Esophagus mucosa (tissue), 1 donor: Measurements from ENCODE around the gene PNMA6F. TPM values are rescaled to one million over a fixed set of nuclear protein-coding genes. Genes with fewer than 3 reads are reported as not detected.

Source experiments
- ATAC-seq: fragments of 200-7000 bp; cut with Tn5 transposase; one replicate; pipeline ENCODE4 v1.9.1; 2020
- total RNA-seq: library from RNA; stranded (reverse); gene quantifications from one replicate; pipeline ENCODE4 v1.2.4, GENCODE V29; 2023
- donor health status: DM: yes; HTN: yes; CAD: no.

Gene PNMA6F
- not detected for total RNA-seq

DNA sequence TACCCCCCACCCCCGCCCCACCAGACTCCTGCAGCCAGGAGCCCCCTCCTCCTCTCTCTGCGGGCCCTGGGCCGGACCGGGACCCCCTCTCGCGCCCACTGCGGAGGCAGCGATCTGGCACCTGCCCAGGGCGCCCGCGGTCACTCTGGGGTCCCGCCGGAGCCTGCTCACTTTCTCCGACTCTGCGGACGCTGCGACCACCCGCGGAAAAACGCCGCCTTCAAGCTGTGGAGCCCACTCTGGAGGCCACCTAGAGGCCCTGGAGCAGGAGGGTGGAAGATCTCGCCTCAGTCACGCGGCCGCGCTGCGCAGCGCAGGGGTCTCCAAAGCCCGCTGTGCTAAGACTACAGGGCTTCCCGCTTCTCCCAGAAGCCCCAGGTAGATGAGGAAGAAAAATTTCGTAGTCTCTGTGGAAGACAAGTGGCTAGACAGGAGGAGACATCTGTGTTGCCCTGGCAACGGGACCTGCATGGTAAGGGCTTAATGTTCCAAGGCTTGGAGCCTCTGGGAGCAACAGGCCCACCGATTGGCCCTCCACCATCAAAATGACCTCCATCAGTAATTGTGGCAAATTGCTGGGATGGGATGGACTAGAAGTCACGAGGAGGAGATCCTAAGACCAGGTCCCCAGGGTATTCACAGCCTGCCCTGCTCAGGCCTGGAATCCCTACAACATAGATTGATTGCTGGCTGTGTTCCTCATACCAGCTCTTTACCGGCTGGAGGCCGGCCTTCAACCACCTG, at the start of gene PNMA6F:
Gene PNMA6F (minus strand): TSS at position 387 of the 744 bp plus-strand sequence. CDS start 1,093 bp downstream, outside the sequence.
- ATAC-seq: no peak

DNA sequence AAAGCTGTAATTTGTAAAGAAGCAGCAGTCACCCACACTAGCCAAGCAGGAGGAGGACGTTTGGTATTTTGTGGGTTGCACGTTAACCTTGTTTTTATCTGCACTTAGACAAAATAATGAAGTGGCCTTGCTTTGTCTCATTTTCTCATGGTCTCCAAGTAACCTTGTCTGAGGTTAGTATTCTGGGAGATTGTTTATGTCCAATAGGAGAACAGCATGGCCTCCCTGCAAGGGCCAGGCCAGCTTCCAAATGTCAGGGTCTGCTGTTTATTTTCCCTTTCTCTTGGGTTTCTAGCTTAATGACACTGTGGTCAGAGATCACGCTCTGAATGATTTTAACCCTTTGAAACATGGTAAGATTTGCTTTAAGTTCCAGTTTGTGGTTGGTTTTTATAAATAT, 49.7 kb upstream of the PNMA6F start:
- no peak for ATAC-seq

DNA sequence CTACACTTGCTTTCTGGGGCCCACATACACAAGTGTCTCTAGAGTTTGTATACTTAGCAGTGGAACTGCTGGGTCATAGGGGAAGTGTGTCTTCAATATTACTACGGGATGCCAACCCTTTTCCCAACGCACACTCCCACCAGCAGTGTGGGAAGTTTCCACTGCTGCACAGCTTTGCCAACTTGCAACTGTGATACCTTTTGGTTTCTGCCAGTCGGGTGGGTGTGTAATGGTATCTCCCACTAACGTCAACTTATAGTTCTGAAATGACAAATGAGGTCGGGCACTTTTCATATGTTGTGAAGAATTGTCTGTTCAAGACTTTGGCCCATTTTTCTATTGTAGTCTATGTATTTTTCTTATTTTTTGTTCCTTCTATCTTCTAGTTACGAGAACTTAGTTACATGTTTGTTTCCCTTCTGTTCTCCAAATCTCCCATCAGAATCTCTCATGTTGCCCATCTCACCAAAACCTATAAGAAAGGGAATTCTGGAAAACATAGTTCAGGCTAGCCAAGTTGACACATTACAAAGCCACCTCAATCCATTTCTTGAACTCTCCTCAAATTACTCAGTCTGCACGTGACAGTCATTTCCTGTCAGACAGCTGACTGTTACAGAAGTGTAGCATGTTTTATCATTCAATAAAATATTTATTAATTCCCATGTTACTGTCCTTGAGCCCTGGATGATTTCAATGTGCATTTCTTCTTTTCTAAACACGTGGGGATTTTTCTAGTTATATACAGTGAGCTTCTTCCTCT, 48.9 kb upstream of the PNMA6F start:
- ATAC-seq: no peak

DNA sequence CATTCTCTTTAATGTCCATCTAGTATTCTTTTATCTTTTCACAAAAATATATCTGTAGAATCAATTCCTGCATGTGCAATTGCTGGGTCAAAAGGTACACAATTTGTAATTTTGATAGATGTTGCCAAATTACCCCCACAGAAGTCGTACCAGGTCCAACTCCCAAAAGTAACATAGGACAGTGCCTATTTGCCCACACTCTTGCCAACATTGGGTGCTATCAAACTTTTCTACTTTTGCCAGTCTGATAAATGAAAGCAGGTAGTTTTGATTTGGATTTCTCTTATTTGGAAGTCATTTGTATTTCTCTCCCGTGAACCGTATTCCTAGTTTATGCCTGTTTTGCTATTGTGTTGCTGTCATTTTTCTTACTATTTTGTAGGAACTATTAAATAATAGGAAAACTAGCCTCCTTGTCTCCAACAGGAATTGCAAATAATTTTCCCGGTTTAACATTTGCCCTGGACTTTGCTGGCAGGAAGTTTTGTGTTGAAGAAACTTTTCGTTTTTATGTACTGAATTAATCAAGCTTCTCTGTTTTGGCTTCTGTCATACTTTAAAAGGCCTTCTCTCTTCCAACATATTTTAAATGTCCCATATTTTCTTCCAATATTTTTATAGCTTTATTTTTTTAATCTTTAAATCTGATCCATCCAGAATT, 45.4 kb upstream of the PNMA6F start:
- no peak for ATAC-seq

DNA sequence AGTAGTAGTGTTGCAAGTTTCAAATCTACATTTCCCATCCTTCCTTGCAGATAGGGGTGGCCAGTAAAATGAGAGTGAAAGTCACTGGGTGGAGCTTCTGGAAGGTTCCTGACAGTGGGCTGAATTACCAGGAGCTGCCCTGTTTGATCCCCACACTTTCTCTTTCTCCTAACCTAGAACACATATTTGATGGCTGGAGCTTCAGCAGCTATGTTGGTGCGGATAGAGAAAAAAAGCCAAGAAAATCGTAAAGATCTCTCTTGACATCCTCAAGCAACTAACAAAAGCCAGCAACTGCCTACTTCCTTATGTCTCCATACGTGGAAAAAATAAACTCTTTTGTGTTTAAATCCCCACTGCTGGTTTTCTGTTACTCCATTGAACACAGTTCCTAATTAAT, 44.6 kb upstream of the PNMA6F start:
- ATAC-seq: no peak

DNA sequence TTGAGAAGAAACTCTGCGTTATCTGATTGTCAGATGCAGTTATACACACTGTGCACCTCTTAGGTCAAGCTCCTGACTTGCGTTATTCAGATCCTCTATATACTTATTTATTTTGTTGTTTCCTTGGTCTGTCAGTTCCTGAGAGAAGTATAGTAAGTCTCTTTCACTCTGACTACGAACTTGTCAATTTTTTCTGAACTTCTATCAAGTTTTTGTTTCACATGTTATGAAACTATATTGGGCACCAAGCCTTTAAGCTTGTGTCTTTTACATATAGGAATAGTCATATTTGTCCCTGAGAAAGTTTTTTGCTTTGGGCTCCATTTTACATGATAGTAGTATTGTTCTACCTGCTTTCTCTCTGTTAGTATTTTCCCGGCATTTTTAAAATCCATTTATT, 44.1 kb upstream of the PNMA6F start:
- ATAC-seq: no peak

DNA sequence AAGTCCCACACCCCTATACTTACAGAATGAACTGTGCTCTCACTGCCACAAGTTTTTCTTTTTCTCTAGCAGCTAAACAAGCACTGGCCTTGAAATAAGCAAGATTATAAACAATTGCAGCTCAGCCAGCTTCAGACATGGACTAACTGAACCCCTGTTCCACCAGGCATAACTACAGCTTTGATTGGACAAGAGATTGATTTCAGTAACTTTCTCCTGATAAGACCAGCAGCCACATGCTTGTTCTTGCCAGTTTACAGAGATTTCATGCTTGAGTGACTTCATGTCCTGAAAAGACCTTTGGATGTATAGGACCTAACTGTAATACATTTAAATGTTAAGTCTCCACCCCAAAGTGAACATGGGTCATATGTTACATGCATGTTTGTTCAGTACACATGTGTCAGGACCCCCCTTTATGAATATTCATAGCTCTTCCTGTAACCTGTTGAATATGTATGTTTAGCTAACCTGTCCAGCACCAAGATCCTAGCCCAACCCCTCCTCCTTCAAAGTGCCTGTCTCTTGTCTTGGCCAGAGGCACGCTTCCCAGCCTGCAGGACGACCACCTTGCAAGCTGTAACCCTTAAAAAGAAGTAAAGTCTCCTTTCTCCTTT, 40.3 kb upstream of the PNMA6F start:
- ATAC-seq: no peak

DNA sequence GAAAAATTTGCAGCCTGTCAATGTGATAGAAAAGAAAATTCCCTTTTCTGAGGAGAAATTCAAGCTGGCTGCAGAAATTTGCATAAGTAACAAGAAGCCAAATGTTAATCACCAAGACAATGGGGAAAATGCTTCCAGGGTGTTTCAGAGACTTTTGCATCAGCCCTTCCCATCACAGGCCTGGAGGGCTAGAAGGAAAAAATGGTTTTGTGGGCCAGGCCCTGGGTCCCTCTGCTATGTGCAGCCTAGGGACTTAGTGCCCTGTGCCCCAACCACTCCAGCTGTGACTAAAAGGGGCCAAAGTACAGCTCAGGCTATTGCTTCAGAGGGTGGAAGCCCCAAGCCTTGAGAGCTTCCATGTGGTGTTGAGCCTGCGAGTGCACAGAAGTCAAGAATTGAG, 36.3 kb upstream of the PNMA6F start:
- ATAC-seq: no peak

DNA sequence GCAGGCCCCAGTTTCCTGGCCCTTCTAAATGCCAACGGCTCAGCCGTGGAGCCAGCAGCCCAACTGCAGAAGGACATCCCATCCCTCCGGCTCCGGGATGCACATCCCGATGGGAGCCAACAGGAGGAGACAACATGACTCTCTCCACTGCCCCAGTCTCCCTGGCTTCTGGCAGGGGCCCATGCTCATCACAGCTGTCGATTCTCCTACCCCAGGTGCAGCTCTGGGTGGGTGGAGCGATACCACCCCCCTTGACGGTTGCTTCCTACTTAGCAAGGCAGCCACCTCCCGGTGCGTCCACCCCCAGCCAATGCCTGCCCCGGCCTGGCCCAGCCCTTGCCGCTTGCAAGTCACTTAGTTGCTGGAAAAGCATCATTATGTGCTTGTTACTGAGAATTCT, 31.8 kb upstream of the PNMA6F start:
- ATAC-seq: no peak

DNA sequence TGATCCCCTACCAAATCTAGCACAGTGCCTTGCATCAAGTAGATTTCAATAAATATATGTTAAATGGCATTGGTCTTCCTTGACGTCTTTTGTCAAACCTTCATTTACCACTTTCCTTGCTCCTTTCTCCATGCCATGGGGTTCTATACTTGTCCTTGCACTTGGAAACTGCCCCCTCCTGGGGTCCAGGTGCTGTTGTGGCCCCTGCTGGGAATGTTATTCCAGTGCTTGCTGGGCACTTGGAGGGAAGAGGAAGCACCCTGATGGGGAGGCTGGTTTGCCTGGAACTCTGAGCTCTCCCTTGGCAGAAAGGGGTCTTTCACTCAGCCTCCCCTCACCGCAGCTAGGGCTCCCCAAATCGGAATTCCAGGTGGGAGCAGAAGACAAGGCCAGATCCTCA, 31.3 kb upstream of the PNMA6F start:
- ATAC-seq: no peak

DNA sequence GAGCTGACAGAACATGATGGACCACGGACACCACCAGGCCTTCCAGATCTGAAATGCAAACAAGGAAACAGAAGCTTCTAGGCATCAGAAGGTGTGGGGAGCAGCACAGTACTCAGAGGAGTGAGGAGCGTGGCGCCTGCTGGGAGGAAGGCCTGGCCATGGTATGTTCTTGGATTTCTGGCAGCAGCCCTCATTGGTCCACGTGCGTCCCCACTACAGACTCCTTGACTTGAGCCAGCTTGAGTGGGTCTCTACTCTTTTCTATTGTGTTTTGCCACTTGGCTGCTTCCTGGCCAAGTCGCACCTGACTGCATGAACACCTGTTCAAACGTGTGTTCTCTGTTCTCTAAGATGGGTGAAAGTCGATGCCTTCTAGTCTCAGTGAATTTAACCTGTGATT, 30.4 kb upstream of the PNMA6F start:
- ATAC-seq: no peak

DNA sequence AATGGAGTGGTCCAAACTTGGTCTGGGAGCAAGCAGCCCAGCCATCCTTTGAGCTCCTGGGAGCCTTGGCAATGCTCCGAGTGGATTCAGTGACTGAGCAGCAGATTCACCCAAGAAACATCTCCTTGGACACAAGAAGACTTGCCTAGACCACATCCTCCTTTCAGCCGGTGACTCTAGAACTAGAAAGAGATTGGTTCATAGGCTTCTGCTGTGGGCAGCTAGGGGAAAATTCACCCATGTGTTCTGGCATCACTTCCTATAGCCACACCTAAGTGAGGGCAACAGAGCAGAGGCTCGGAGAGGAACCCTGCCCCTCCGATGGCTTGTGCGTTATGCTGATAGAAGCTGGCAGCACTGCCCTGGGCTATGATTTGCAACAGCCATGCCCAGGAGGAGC, 28.4 kb upstream of the PNMA6F start:
- no peak for ATAC-seq

DNA sequence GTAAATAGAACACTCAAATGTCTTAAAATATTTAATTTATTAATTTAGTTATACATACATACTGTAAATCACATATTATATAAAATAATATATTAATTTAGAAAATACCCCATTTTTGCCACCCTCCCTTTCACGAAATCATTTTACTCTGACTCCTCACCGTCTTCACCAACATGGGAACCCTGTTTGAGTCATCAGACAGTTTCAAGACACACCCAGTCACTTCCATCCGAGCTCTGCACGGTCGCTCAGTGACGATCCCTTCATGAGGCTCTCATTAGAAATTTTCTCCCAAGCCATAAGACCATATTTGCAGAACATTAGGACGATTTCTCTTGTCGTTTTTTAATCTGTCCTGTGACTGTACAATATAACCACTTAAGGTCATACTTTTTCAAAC, 26.9 kb upstream of the PNMA6F start:
- no peak for ATAC-seq

DNA sequence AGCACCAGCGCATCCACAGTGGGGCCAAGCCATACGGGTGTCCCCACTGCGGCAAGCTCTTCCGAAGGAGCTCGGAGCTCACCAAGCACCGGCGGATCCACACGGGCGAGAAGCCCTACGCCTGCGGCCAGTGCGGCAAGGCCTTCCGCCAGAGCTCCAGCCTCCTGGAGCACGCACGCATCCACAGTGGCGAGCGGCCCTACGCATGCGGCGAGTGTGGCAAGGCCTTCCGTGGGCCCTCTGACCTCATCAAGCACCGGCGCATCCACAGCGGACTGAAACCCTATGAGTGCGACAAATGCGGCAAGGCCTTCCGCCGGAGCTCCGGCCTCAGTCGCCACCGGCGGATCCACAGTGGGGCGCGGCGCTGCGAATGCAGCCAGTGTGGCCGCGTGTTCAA, 26.0 kb upstream of the PNMA6F start:
- no peak for ATAC-seq

DNA sequence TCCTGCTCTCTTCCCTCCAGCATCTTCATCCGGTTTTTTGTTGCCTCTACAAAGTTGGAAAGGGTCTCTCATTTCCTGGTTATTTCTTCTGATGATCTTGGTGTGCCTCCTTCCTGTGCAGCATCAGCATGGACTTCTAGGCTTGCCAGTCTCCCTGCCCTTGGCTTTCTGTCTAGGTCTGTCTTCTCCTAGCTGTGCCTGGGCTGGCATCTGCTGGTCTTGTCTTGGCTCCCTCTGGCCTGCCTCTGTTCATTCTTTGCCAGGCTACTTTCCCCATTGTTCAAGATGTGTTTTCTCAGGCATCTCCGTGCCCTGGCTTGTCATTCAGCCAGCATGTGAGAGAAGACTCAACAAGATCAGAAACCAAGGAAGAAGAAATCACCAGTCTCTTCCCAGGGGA, 22.1 kb upstream of the PNMA6F start:
- no peak for ATAC-seq

DNA sequence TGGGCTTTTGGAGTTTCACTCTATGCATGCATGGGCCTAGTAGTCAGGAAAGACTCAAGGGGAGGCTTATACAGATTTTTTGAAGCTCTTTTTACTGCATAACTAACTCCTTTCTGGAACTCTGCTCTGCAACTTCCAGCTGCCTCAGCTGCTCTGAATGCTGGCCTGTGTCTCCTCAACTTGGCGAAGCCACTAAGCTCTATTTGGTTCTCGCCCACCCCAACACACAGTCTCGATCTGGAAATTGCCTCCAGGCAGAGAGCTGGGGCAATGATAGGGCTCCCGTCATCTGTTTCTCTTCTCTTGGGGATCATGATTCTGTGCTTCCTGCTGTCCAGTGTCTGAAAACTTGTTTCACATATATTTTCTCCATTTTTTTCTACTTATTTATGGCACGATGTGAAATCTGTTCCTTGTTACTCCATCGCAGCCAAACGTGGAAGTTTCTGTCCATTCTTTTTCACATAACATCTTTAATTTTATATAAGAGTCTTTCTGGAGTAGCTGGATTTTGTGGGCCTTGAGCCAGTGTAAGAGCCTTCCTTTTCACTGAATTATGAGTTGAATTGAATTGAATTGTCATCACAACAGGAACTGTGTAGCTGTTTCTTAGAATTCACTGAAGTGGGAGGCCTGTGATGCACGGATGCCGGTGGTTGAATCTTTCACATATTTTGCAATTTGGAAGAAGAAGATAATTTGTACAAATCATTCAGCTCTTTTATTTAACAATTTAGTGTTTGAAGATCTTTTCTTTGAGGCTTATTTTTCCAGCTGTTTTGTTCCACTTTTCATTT, 21.4 kb upstream of the PNMA6F start:
- ATAC-seq: no peak

DNA sequence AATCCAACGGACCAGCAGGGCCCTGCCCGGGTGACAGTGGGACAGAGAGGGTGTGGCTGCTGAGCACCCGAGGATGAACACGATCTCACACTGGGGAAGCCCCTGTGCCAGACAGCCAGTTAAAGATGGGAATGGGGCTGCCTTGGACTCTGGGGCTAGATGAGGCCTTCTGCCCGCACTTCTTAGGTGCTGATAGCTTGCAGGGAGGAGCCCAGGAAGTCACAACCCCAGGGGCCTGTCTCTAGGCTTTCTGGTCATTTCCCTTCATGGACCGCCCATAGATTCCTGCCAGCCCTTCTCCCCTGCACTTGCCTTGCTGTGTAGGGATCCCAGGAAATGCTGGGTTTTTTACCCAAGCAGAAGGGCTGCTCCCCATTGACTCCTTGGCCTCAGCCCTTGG, 18.5 kb upstream of the PNMA6F start:
- ATAC-seq: no peak

DNA sequence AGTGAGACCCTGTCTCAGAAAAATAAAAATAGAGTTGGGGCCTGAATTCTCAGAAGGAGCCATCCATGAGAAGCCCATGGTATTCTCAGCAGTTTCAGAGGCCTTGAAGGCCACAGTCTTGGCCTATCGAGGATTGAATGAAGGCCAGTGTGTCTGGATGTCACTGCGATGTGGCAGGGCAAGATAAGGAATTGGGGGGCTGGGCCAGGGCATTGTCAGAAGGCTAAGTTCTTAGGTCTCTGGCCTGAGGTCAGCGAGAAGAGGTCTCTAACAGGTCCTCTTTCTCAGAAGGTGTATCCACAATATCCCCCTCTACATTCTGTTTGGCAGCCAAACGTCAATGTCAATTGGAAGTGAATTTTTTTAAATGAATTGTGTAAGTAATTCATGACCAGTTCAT, 18.1 kb upstream of the PNMA6F start:
- ATAC-seq: no peak

DNA sequence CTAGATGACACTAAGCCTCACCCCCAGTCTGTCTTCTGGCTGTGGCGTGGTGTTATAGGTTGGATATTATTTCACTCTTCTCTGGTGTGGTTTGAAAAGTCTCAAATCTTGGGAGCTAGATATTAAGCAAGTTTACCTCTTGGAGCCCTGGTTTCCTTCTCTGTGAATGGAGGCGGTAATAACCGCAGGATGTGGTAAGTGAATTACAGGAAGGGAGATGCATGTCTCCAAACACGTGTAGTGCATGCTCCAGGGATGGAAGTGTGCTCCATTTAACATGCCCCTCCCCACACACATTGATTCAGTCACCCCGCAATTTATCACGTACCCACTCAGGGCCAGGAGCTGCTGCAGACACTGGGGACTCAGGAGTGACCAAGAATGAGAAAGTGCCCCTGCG, 17.3 kb upstream of the PNMA6F start:
- no peak for ATAC-seq

DNA sequence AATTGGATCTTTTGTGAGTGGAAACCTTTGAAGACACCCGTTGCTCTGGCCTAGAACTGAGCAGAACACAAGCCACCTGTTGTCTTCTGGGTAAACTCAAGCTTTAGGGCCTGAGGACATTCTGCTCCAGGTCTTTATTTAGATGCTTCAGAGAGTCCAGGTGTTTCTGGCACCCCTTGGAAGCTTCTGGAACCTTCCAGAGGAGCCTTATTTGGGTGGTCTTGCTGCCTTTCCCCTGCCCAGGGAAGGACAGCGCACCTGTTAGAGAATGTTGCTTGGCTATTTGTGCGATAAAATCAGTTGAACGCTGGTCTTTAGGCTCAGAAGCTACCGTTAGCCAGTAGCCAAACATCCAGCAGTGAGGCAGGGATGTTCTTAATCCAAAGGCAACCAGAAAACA, 15.4 kb upstream of the PNMA6F start:
- no peak for ATAC-seq

DNA sequence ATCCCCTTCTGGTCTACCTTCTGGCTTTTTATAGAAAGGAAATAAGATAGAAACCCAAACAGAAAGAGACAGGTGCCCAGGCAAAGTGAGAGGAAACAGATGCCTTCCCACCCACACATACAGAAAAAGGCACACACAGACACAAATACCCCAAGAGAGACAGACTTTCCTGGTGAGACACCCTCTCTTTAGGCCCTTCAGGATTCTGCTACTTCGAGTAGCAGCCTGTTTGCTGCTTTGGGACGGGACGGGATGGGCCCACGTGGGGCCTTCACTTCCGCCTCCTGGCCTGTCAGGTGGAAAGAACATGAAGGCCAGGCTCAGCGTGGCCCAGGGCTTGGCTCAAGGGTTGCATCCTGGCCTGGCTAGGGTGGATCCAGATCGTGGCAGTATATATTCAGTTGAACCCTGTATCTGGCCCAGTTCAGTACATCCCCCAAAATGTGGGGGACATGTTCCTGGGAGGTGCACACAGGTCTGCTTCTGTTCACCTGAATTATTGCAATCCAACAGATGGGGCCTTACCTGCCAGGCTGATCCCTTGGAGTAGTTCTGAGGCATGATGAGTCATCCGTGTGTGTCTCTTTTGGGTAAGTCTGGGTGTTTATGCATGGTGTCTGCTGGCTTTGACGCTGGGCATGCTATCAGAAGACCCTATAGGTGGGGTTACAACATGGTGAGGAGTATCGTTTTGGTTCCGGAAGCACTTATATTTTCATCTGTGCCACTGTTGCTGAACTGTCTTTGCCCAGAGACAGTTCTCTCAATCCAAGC, 14.7 kb upstream of the PNMA6F start:
- ATAC-seq: no peak
